Measurements from ENCODE around the gene CFAP410. TPM values are rescaled to one million over a fixed set of nuclear protein-coding genes. Genes with fewer than 3 reads are reported as not detected.

Gene CFAP410
- 10 to 100 TPM; 48.8 to 51.3 TPM for total RNA-seq

- peak within 1 kb of the TSS; percentile 94 for H3K4me3 ChIP-seq
- H3K27ac ChIP-seq, result peak within 1 kb of the TSS; percentile 81 to 96
- TF ChIP-seq CTCF (IDR thresholded peaks at IDR 0.05), result no peak
- peaks cover 4 to 7% of the 10 kb centered on the region in 2 donors for H3K4me1 ChIP-seq (ENCODE audit: control insufficient read depth in 1 of 2, low read depth in 2 of 2)
- ATAC-seq (ENCODE audit: insufficient number of reproducible peaks, low FRiP score, low read depth) (peak; percentile 93), DNase-seq (ENCODE audit: low spot score) (peak; percentile 66)
- no peaks in the 10 kb centered on the region for H3K9me3 ChIP-seq
- no peaks in the 10 kb centered on the region for H3K27me3 ChIP-seq (replicated peaks; ENCODE audit: insufficient read depth)
- peaks cover 4% of the 10 kb centered on the region for H3K36me3 ChIP-seq
Measured at GRCh38 chr21:44338971-44339910, at the start of gene CFAP410. Gene CFAP410, minus strand, starts transcription at chr21:44339390. Its CDS starts 196 bp downstream, at chr21:44339194.

- H3K27me3 ChIP-seq (replicated peaks; ENCODE audit: insufficient read depth), result no peaks in the 10 kb centered on the region
- H3K27ac ChIP-seq, result no peak overlapping the region
- H3K4me1 ChIP-seq (ENCODE audit: control insufficient read depth in 1 of 2, low read depth in 2 of 2), result no peaks in the 10 kb centered on the region
- peaks cover 3% of the 10 kb centered on the region for H3K36me3 ChIP-seq
- DNase-seq (ENCODE audit: low spot score) (no peak), ATAC-seq (ENCODE audit: insufficient number of reproducible peaks, low FRiP score, low read depth) (no peak)
- H3K4me3 ChIP-seq, result no peak overlapping the region
- no peak for TF ChIP-seq CTCF (IDR thresholded peaks at IDR 0.05)
- peaks cover 20% of the 10 kb centered on the region for H3K9me3 ChIP-seq
Measured at GRCh38 chr21:44384968-44385367, 45.8 kb upstream of the CFAP410 start.

- peaks cover 3% of the 10 kb centered on the region for H3K36me3 ChIP-seq
- H3K27me3 ChIP-seq (replicated peaks; ENCODE audit: insufficient read depth), result no peaks in the 10 kb centered on the region
- H3K9me3 ChIP-seq, result peaks cover 20% of the 10 kb centered on the region
- no peak overlapping the region for H3K27ac ChIP-seq
- DNase-seq (ENCODE audit: low spot score) (no peak), ATAC-seq (ENCODE audit: insufficient number of reproducible peaks, low FRiP score, low read depth) (no peak)
- H3K4me3 ChIP-seq, result no peak overlapping the region
- H3K4me1 ChIP-seq (ENCODE audit: control insufficient read depth in 1 of 2, low read depth in 2 of 2), result no peaks in the 10 kb centered on the region
- TF ChIP-seq CTCF (IDR thresholded peaks at IDR 0.05), result no peak
Measured at GRCh38 chr21:44383216-44383615, 44.0 kb upstream of the CFAP410 start.

GRCh38 chr21:44382536-44382935, 43.3 kb upstream of the CFAP410 start:
- Histone ChIP-seq H3K27ac (no peak overlapping the region), H3K4me3 (no peak overlapping the region), H3K4me1 (ENCODE audit: control insufficient read depth in 1 of 2, low read depth in 2 of 2) (no peaks in the 10 kb centered on the region), H3K36me3 (peaks cover 3% of the 10 kb centered on the region), H3K27me3 (replicated peaks; ENCODE audit: insufficient read depth) (no peaks in the 10 kb centered on the region), H3K9me3 (peaks cover 20% of the 10 kb centered on the region)
- ATAC-seq (ENCODE audit: insufficient number of reproducible peaks, low FRiP score, low read depth) (no peak), DNase-seq (ENCODE audit: low spot score) (no peak)
- TF ChIP-seq CTCF (IDR thresholded peaks at IDR 0.05), result no peak

GRCh38 chr21:44381874-44382273, 42.7 kb upstream of the CFAP410 start:
- peaks cover 3% of the 10 kb centered on the region for H3K36me3 ChIP-seq
- no peak overlapping the region for H3K27ac ChIP-seq
- DNase-seq (ENCODE audit: low spot score) (no peak), ATAC-seq (ENCODE audit: insufficient number of reproducible peaks, low FRiP score, low read depth) (no peak)
- H3K9me3 ChIP-seq, result peaks cover 20% of the 10 kb centered on the region
- no peak for TF ChIP-seq CTCF (IDR thresholded peaks at IDR 0.05)
- no peaks in the 10 kb centered on the region for H3K4me1 ChIP-seq (ENCODE audit: control insufficient read depth in 1 of 2, low read depth in 2 of 2)
- no peaks in the 10 kb centered on the region for H3K27me3 ChIP-seq (replicated peaks; ENCODE audit: insufficient read depth)
- H3K4me3 ChIP-seq, result no peak overlapping the region
